Choroid plexus epithelial cell (primary cell): Measurements from ENCODE around the gene SERGEF.

ENCODE experiments used
- DNase-seq: peaks from one replicate; pipeline ENCODE4 v3.0.0-alpha.2; 2010; ENCODE audit warnings: low read depth
- H3K4me3 ChIP-seq: 2 replicates; pipeline ENCODE4 v1.5.1; 2011; ENCODE audit warnings: low read depth, mild to moderate bottlenecking, control low read depth, low read length, moderate library complexity
- TF ChIP-seq, protein P1 (sequence below): conservative IDR thresholded peaks from 2 replicates; pipeline ENCODE4 v1.5.1; 2011; ENCODE audit warnings: low read depth, mild to moderate bottlenecking, control low read depth, inconsistent platforms, low read length, moderate library complexity

The SERGEF gene

DNA sequence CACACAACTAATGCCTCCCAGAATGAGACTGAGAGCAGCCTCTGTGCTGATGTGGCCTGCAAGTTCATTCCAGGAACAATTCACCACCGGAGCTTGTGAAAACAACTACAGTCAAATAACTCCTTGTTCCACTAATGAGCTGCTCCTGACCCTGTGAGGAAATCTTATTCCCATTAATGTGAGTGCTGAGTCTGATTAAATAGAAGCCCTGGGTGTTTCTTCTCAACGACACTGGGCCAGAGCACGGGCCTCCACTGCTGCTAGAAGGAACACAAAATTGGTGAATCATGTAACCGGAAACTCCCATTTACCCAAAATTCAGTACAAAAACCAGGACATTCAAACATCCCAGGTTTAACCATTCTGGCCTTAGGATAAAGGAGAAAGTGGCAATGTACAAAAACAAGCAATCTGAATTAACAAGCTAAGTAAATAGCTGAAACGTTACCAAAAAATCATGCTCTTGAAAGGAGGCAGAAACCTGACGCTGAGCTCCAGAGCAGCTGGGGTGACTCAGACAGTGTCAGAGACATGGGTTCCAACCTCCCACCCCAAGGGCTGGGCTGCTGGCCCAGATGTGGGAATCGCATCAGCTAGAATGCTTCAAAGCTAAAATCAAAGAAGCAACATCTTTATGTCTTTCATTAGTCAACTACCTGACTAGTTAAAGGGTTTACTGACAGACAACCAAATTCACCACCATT lies 26.7 kb downstream of the SERGEF start:
- TF ChIP-seq, protein P1, sequence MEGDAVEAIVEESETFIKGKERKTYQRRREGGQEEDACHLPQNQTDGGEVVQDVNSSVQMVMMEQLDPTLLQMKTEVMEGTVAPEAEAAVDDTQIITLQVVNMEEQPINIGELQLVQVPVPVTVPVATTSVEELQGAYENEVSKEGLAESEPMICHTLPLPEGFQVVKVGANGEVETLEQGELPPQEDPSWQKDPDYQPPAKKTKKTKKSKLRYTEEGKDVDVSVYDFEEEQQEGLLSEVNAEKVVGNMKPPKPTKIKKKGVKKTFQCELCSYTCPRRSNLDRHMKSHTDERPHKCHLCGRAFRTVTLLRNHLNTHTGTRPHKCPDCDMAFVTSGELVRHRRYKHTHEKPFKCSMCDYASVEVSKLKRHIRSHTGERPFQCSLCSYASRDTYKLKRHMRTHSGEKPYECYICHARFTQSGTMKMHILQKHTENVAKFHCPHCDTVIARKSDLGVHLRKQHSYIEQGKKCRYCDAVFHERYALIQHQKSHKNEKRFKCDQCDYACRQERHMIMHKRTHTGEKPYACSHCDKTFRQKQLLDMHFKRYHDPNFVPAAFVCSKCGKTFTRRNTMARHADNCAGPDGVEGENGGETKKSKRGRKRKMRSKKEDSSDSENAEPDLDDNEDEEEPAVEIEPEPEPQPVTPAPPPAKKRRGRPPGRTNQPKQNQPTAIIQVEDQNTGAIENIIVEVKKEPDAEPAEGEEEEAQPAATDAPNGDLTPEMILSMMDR: no peak
- peak; percentile 84 for DNase-seq
- no peak overlapping the region for H3K4me3 ChIP-seq

DNA sequence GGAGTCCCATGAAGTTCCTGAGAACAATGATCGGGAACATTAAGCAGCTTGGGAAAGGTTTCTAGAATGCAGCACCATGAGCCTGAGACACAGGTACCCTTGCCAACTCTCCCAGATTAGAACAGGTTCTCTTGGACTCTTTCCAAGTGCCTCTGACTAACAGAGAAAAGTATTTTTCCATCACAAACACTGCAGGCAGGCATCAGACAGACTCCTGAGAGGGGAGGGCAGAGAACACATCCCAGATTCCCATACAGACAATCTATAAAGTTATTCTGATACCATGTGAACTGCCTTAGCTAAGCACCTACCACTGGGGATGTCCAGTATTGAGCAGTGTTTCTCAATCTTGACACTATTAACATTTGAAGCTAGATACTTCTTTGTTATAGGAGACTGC lies 27.3 kb downstream of the SERGEF start:
- H3K4me3 ChIP-seq: no peak overlapping the region
- peak; percentile 47 for DNase-seq
- TF ChIP-seq, protein P1: no peak

DNA sequence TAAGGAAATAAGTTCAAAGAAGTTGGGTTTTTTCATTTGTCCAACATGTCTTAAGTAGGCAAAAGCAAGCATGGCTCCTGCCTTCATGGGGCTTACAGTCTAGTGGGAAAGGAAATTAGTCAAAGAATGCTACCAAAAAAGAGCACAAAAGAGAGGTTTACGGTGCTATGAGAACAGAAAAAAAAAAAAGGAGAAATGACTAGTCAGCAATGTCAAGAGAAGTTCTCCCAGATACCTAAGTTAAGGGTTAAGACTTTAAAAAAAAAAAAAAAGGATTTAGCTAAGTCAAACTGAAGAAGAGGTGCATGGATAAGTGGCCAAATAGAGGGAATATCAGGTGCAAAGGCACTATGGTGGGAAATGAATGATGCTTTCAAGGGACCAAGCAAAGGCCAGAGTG lies 29.3 kb downstream of the SERGEF start:
- no peak overlapping the region for H3K4me3 ChIP-seq
- TF ChIP-seq, protein P1: no peak

DNA sequence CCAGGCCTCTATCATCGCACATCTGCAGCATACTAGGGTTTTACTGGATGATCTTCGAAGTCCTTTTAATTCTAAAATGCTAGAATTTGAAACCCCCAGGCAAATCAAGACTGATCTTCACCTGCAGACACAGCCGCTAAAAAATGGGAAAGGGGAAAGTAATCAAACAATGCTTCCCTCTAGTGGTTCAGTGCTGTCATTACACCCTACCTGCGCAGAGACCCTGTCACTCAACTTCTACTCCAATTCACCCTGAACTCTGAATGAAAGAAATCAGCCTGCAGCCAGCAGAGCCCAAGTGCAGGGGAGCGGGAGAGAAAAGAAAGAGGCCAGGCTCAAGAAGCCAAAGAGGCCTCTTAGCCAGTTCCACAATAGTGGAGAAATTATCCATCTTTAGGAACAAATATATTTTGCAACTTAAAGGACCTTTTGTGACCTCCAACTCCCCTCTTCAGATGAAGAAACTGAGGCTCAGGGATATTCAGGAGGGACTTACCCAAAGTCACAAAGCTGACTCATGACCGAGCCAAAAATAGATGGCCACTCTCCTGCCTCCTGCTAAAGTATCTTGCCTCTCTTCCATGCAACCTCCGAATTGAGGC lies 33.0 kb downstream of the SERGEF start:
- DNase-seq: peak; percentile 38
- H3K4me3 ChIP-seq: no peak overlapping the region
- TF ChIP-seq, protein P1: peak; percentile 88

More for the DNA sequence above, 29.3 kb downstream of the SERGEF start:
- no peak for DNase-seq

DNA sequence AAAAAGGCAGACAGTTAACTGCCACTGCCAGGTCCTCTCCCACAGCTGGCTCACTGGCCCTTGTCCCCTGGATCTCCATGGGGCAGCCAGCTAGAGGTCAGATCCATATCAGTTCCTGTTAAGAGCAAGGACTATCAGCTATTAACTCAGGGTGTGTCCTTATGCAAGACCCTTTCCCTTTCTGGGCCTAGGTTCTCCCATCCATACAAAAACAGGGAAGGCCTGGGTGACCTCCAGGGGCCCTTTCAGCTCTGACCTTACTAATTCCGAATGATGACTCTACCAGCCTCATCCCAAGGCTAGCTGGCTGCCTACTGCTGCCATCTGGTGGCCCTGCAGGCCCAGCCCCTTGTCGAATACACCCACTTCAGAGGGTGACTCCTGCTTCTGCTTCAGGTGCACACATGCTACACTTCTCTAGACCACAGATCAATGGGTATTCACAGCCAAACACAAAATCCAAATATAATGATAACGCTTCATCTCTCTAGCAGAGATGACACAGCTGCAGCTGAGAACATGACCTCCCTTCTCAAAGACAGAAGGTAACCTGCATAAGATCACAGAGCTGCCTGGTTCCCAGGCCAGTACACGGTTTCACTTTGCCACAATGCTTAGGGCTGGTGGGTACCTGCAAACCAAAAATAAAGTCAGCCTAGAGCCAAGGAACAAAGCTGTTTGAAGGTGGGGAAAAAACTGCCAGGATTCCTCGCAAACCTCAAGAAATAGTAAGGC lies 34.1 kb downstream of the SERGEF start:
- no peak overlapping the region for H3K4me3 ChIP-seq
- TF ChIP-seq, protein P1: peak; percentile 95
- DNase-seq: peak; percentile 64

DNA sequence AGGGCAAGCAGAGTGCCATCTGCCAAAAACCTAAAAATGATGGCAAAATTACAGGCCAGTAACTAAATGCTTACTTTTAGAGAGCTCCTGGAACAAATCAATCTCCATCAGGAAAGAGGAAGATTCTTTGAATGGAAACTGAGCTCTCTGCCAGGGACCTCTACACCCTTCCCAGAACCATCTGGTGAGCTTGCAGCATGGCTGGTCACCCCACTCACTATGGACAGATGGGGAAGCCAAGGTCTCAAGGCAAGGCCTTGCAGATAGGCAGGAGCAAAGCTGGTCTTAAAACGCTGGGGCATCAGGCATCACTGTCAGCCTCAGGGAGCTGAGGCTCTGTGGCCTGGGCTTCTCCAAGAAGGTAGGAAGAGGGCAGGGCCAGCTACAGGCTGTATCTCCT lies 36.2 kb downstream of the SERGEF start:
- TF ChIP-seq, protein P1: no peak
- no peak for DNase-seq
- no peak overlapping the region for H3K4me3 ChIP-seq

DNA sequence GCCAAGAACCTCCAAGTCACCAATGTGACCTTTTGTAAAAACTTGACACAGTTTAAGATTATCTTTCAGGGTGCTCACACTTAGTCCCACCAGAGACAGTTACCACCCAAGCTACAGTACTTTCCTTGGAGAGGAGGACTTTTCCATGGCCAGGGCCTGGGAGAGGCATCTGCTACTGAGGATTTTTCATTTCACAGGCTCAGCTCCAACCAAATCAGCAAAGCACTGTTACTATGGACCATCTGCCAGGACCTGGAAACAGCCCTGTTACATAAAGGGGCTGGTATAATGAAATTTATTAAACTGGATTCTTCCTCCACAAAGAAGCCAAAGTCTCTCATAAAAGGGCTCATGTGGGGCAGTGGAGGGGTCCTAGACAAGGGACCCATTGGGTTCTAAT lies 38.6 kb downstream of the SERGEF start:
- H3K4me3 ChIP-seq: no peak overlapping the region
- DNase-seq: no peak
- TF ChIP-seq, protein P1: no peak
